Gastrocnemius medialis (tissue), 4 donors: ENCODE data around the gene SIL1. TPM values are rescaled to one million over a fixed set of nuclear protein-coding genes. Genes with fewer than 3 reads are reported as not detected.

Experiments
- ATAC-seq, 2 donors: fragments of 150-250 bp; one replicate each; pipeline ENCODE4 v1.9.1; 2016
- DNase-seq, 2 donors: peaks; one replicate each; pipeline ENCODE4 v3.0.0-alpha.2; 2019
- H3K27ac ChIP-seq, 4 donors: fragments of 200-600 bp; sonication (generic); 1 replicate in 1 of 4; 2 replicates in 3 of 4; pipeline ENCODE4 v1.5.1; 2016 to 2018; ENCODE audit warnings: mild to moderate bottlenecking in 2 of 4, moderate library complexity in 1 of 4
- H3K27me3 ChIP-seq, 3 donors: fragments of 200-600 bp; sonication (generic) in 2 of 3; 1 replicate in 1 of 3; 2 replicates in 2 of 3; pipeline versions ENCODE4 v1.5.1 to v1.6.0; 2016 to 2019; ENCODE audit warnings: mild to moderate bottlenecking in 1 of 3, moderate library complexity in 1 of 3
- H3K36me3 ChIP-seq, 2 donors: fragments of 200-600 bp; sonication (generic) in 1 of 2; one replicate each; pipeline ENCODE4 v1.5.1; 2017 to 2018
- H3K4me1 ChIP-seq, 2 donors: fragments of 200-600 bp; sonication (generic) in 1 of 2; one replicate each; pipeline ENCODE4 v1.5.1; 2016 to 2017; ENCODE audit warnings: mild to moderate bottlenecking in 2 of 2
- H3K4me3 ChIP-seq, 4 donors: fragments of 200-600 bp; sonication (generic) in 3 of 4; 1 replicate in 1 of 4; 2 replicates in 3 of 4; pipeline ENCODE4 v1.5.1; 2016 to 2019; ENCODE audit warnings: mild to moderate bottlenecking in 2 of 4
- H3K9me3 ChIP-seq, 3 donors: fragments of 200-600 bp; sonication (generic) in 2 of 3; 1 replicate in 1 of 3; 2 replicates in 2 of 3; pipeline ENCODE4 v1.5.1; 2016 to 2019
- POLR2A ChIP-seq, 2 donors: fragments of 450-650 bp; IDR thresholded peaks; one replicate each; pipeline ENCODE4 v1.6.1; 2017; ENCODE audit warnings: antibody characterized with exemption in 2 of 2, mild to moderate bottlenecking in 2 of 2, moderate library complexity in 2 of 2
- in situ Hi-C, 4 donors: fragments of 200-750 bp; cut with MboI; loops; one replicate each; pipeline versions ENCODE4 v1.15.0 to v1.8.0; 2017; ENCODE audit warnings: low sequenced_read_pairs in 4 of 4
- intact Hi-C: fragments of 100-400 bp; cut with DNase I; formaldehyde crosslinking; loops from one replicate; pipeline ENCODE4 v1.15.1; 2023; ENCODE audit warnings: low total_unique reads
- total RNA-seq, 4 donors: library from RNA; depleted of rRNA; stranded (reverse); fragments of >200 nt; gene quantifications; one replicate each; pipeline versions ENCODE4 v1.1.0 to v1.2.3, GENCODE V29; 2016
- TF ChIP-seq, protein P1 (sequence below), 5 experiments: fragments of 450-650 bp in 3 of 5; fragments of 200-600 bp in 2 of 5; sonication (generic) in 2 of 5; IDR thresholded peaks in 4 of 5; conservative IDR thresholded peaks in 1 of 5; 1 replicate in 4 of 5; 2 replicates in 1 of 5; pipeline ENCODE4 v1.5.1; 2016 to 2019; ENCODE audit warnings: antibody characterized with exemption in 5 of 5, mild to moderate bottlenecking in 3 of 5, moderate library complexity in 3 of 5

The SIL1 gene
- total RNA-seq, 4 donors from 2014 or later, result 36.6 to 52.6 (median 48.2) TPM

- Histone ChIP-seq H3K36me3 (no peaks in the 10 kb centered on the region), H3K4me3 (no peak overlapping the region), H3K9me3 (no peaks in the 10 kb centered on the region), H3K27me3 (no peaks in the 10 kb centered on the region), H3K4me1 (peaks cover 61 to 76% of the 10 kb centered on the region in 2 donors), H3K27ac (peak overlapping the region in 3 of 4 donors; percentile 85 to 92 (median 89))
- TF ChIP-seq, protein P1, sequence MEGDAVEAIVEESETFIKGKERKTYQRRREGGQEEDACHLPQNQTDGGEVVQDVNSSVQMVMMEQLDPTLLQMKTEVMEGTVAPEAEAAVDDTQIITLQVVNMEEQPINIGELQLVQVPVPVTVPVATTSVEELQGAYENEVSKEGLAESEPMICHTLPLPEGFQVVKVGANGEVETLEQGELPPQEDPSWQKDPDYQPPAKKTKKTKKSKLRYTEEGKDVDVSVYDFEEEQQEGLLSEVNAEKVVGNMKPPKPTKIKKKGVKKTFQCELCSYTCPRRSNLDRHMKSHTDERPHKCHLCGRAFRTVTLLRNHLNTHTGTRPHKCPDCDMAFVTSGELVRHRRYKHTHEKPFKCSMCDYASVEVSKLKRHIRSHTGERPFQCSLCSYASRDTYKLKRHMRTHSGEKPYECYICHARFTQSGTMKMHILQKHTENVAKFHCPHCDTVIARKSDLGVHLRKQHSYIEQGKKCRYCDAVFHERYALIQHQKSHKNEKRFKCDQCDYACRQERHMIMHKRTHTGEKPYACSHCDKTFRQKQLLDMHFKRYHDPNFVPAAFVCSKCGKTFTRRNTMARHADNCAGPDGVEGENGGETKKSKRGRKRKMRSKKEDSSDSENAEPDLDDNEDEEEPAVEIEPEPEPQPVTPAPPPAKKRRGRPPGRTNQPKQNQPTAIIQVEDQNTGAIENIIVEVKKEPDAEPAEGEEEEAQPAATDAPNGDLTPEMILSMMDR (IDR thresholded peaks at IDR 0.05 in 4 of 5, conservative IDR thresholded peaks at IDR 0.05 in 1 of 5), result no peak
- no peak for TF ChIP-seq POLR2A (IDR thresholded peaks at IDR 0.05)
- intact Hi-C loops (loop anchor here (5.0 kb wide), 1 partner anchor 139 kb away; no protein-coding TSS in a partner anchor), in situ Hi-C loops (no loop called here)
- DNase-seq, result no peak
- ATAC-seq, result no peak
These were observed 64.9 kb downstream of the SIL1 start for GRCh38 chr5:139133282-139133681.

GRCh38 chr5:139132515-139132914 is 65.7 kb downstream of the SIL1 start:
- H3K36me3 ChIP-seq, result no peaks in the 10 kb centered on the region
- no peaks in the 10 kb centered on the region for H3K9me3 ChIP-seq
- no peak overlapping the region for H3K4me3 ChIP-seq
- H3K27me3 ChIP-seq, result no peaks in the 10 kb centered on the region
- ATAC-seq, result peak; percentile 35 to 59
- peaks cover 53 to 68% of the 10 kb centered on the region in 2 donors for H3K4me1 ChIP-seq
- H3K27ac ChIP-seq, result peak overlapping the region; percentile 85 to 92 (median 88)
- no peak for TF ChIP-seq POLR2A (IDR thresholded peaks at IDR 0.05)
- TF ChIP-seq, protein P1 (IDR thresholded peaks at IDR 0.05 in 4 of 5, conservative IDR thresholded peaks at IDR 0.05 in 1 of 5), result no peak
- in situ Hi-C loops (no loop called here), intact Hi-C loops (loop anchor here (5.0 kb wide), 1 partner anchor 140 kb away; no protein-coding TSS in a partner anchor)
- DNase-seq, result peak; percentile 30 to 58

- DNase-seq (no peak), ATAC-seq (peak; percentile 17 to 26)
- H3K4me1 ChIP-seq, result peaks cover 54 to 68% of the 10 kb centered on the region in 2 donors
- no peak for TF ChIP-seq POLR2A (IDR thresholded peaks at IDR 0.05)
- TF ChIP-seq, protein P1 (IDR thresholded peaks at IDR 0.05 in 4 of 5, conservative IDR thresholded peaks at IDR 0.05 in 1 of 5), result no peak
- intact Hi-C loops, result loop anchor here (5.0 kb wide), 1 partner anchor 140 kb away; no protein-coding TSS in a partner anchor
- no peaks in the 10 kb centered on the region for H3K36me3 ChIP-seq
- in situ Hi-C loops, result no loop called here
- peak overlapping the region in 2 of 4 donors; percentile 19 to 33 for H3K4me3 ChIP-seq
- peak overlapping the region; percentile 85 to 92 (median 88) for H3K27ac ChIP-seq
- no peaks in the 10 kb centered on the region for H3K27me3 ChIP-seq
- H3K9me3 ChIP-seq, result no peaks in the 10 kb centered on the region
These were observed 66.2 kb downstream of the SIL1 start for GRCh38 chr5:139131921-139132432.

- TF ChIP-seq, protein P1 (IDR thresholded peaks at IDR 0.05 in 4 of 5, conservative IDR thresholded peaks at IDR 0.05 in 1 of 5), result no peak
- TF ChIP-seq POLR2A (IDR thresholded peaks at IDR 0.05), result no peak
- ATAC-seq (peak; percentile 88 to 91), DNase-seq (peak; percentile 21 to 66)
- Histone ChIP-seq H3K27ac (peak overlapping the region; percentile 85 to 92 (median 88)), H3K4me1 (peaks cover 59 to 71% of the 10 kb centered on the region in 2 donors), H3K9me3 (no peaks in the 10 kb centered on the region), H3K4me3 (peak overlapping the region; percentile 19 to 47 (median 27)), H3K27me3 (no peaks in the 10 kb centered on the region), H3K36me3 (no peaks in the 10 kb centered on the region)
- in situ Hi-C loops (no loop called here), intact Hi-C loops (loop anchor here (5.0 kb wide), 1 partner anchor 141 kb away; no protein-coding TSS in a partner anchor)
These were observed 66.7 kb downstream of the SIL1 start for GRCh38 chr5:139131465-139131864.
